HEK293T (cell line): ENCODE results near the gene RHNO1.
"Not testable (repeated sequence)": the region's sequence is repeated elsewhere in the genome, so short reads cannot be mapped to it uniquely, and the experiment has no call there.

Source experiments
- CTCF ChIA-PET: fragments of 350-600 bp; formaldehyde crosslinking; extraction: SDS; loops from one replicate; lab custom pipeline; 2021; ENCODE audit warnings: antibody characterized with exemption, inconsistent platforms; lab: Yijun Ruan, JAX
- POLR2A ChIA-PET: fragments of 350-600 bp; formaldehyde crosslinking; extraction: SDS; loops from one replicate; lab custom pipeline; 2020; ENCODE audit warnings: antibody characterized with exemption, inconsistent platforms; lab: Yijun Ruan, JAX
- DNase-seq: peaks from one replicate; pipeline ENCODE4 v3.0.0; 2012; ENCODE audit warnings: mixed read lengths; ENCODE audit errors: extremely low spot score
- ARNT ChIP-seq: fragments of 450-650 bp; IDR thresholded peaks from 2 replicates; pipeline ENCODE4 v1.6.1; 2017; ENCODE audit warnings: mild to moderate bottlenecking
- BHLHE40 ChIP-seq: fragments of 450-650 bp; IDR thresholded peaks from 2 replicates; pipeline ENCODE4 v1.6.1; 2016; ENCODE audit warnings: mild to moderate bottlenecking, moderate library complexity, borderline replicate concordance
- CTBP1 ChIP-seq: fragments of 450-650 bp; IDR thresholded peaks from 2 replicates; pipeline ENCODE4 v1.6.1; 2016; ENCODE audit warnings: borderline replicate concordance
- ELF4 ChIP-seq: fragments of 450-650 bp; IDR thresholded peaks from 2 replicates; pipeline ENCODE4 v1.6.1; 2017; ENCODE audit warnings: antibody characterized with exemption
- FOXA1 ChIP-seq: fragments of 450-650 bp; IDR thresholded peaks from 2 replicates; pipeline ENCODE4 v1.6.1; 2016; ENCODE audit warnings: mild to moderate bottlenecking
- FOXK2 ChIP-seq: fragments of 450-650 bp; IDR thresholded peaks from 2 replicates; pipeline ENCODE4 v1.6.1; 2016; ENCODE audit warnings: mild to moderate bottlenecking
- FOXM1 ChIP-seq: fragments of 450-650 bp; IDR thresholded peaks from 2 replicates; pipeline ENCODE4 v1.6.1; 2017; ENCODE audit warnings: mild to moderate bottlenecking, borderline replicate concordance
- HDGF ChIP-seq: fragments of 450-650 bp; IDR thresholded peaks from 2 replicates; pipeline ENCODE4 v1.6.1; 2017; ENCODE audit warnings: antibody characterized with exemption, borderline replicate concordance
- L3MBTL2 ChIP-seq: fragments of 450-650 bp; conservative IDR thresholded peaks from 2 replicates; pipeline ENCODE4 v1.6.1; 2016; ENCODE audit warnings: mild to moderate bottlenecking
- LEF1 ChIP-seq: fragments of 450-650 bp; IDR thresholded peaks from 2 replicates; pipeline ENCODE4 v1.6.1; 2017; ENCODE audit warnings: mild to moderate bottlenecking, borderline replicate concordance
- NFRKB ChIP-seq: fragments of 450-650 bp; IDR thresholded peaks from 2 replicates; pipeline ENCODE4 v1.6.1; 2016; ENCODE audit warnings: mild to moderate bottlenecking, moderate library complexity
- PKNOX1 ChIP-seq: fragments of 450-650 bp; IDR thresholded peaks from 2 replicates; pipeline ENCODE4 v1.6.1; 2016
- SP1 ChIP-seq: fragments of 450-650 bp; IDR thresholded peaks from 2 replicates; pipeline ENCODE4 v1.6.1; 2017
- SUZ12 ChIP-seq: fragments of 450-650 bp; IDR thresholded peaks from 2 replicates; pipeline ENCODE4 v1.6.1; 2016; ENCODE audit warnings: mild to moderate bottlenecking
- TARDBP ChIP-seq: fragments of 450-650 bp; IDR thresholded peaks from 2 replicates; pipeline ENCODE4 v1.6.1; 2016
- ZNF384 ChIP-seq: fragments of 450-650 bp; IDR thresholded peaks from 2 replicates; pipeline ENCODE4 v1.6.1; 2016

RHNO1 gene

GRCh38 chr12:2864198-2864597, 12.8 kb upstream of the RHNO1 start:
- no peak for DNase-seq
- POLR2A ChIA-PET = interaction anchor here (2.0 kb wide), 1 partner anchor 13 kb away, joined by 10 read pairs; the partner anchor contains the start of genes FOXM1 and RHNO1
- TF ChIP-seq SUZ12 = no peak
- no peak for TF ChIP-seq ARNT
- no peak for TF ChIP-seq FOXA1
- no peak for TF ChIP-seq L3MBTL2
- CTCF ChIA-PET = interaction anchor here (0.8 to 1.3 kb wide), 2 partner anchors 10 to 11 kb away, joined by 4 read pairs; no protein-coding TSS in a partner anchor

- CTCF ChIA-PET, DNase-seq, POLR2A ChIA-PET: not testable (repeated sequence)
Measured at GRCh38 chr12:2868986-2869632, 7.9 kb upstream of the RHNO1 start.

GRCh38 chr12:2876431-2877046, 484 bp upstream of the RHNO1 start:
- CTCF ChIA-PET = interaction anchor here (1.4 kb wide), 1 partner anchor 8 kb away, joined by 8 read pairs; no protein-coding TSS in a partner anchor
- POLR2A ChIA-PET = interaction anchor here (0.6 to 2.7 kb wide), 11 partner anchors 8 to 129 kb away, joined by 3 to 23 read pairs (median 4); partner anchors contain the start of gene TULP3
- DNase-seq = peak; percentile 44
- no peak for TF ChIP-seq FOXM1
- TF ChIP-seq PKNOX1 = no peak
- TF ChIP-seq NFRKB = no peak
- no peak for TF ChIP-seq ELF4
- no peak for TF ChIP-seq HDGF
- no peak for TF ChIP-seq LEF1
- TF ChIP-seq FOXK2 = no peak
- TF ChIP-seq L3MBTL2 = no peak
- no peak for TF ChIP-seq CTBP1
- no peak for TF ChIP-seq BHLHE40
- TF ChIP-seq TARDBP = no peak
- TF ChIP-seq SP1 = no peak
- TF ChIP-seq ARNT = no peak

- ChIA-PET CTCF (interaction anchor here (0.6 to 1.4 kb wide), 2 partner anchors 7 to 82 kb away, joined by 3 to 8 read pairs; no protein-coding TSS in a partner anchor), POLR2A (interaction anchor here (0.8 to 2.7 kb wide), 2 partner anchors 9 to 13 kb away, joined by 3 to 23 read pairs; partner anchors contain the start of gene TULP3)
Measured at GRCh38 chr12:2877953-2878732, 1.1 kb downstream of the RHNO1 start.

DNA sequence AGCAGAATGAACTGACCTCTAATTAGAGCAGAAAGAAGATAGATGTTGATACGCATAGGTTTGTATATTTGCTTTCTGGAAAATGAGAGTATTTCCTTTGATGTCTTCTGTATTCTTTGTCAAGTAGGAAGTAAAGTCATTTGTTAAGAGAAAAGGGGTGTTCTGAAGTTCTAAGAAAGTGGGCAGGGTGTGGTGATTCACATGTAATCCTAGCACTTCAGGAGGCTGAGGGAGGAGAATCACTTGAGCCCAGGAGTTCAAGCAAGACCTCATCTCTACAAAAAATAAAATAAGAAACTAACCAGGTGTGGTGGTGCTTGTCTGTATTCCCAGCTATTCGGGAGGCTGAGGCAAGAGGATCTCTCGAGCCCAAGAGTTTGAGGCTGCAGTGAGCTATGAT, 2.8 kb downstream of the RHNO1 start:
- ChIA-PET POLR2A (interaction anchor here (1.0 to 1.7 kb wide), 3 partner anchors 11 to 85 kb away, joined by 3 to 7 read pairs (median 5); partner anchors contain the start of genes FKBP4 and TULP3), CTCF (no interaction called here)
- DNase-seq = no peak
- TF ChIP-seq SUZ12 = no peak
- no peak for TF ChIP-seq TARDBP
- TF ChIP-seq HDGF = no peak
- no peak for TF ChIP-seq NFRKB
- TF ChIP-seq ELF4 = no peak
- no peak for TF ChIP-seq ZNF384
- TF ChIP-seq FOXK2 = no peak
- no peak for TF ChIP-seq PKNOX1
- TF ChIP-seq CTBP1 = no peak

More at GRCh38 chr12:2877953-2878732, 1.1 kb downstream of the RHNO1 start:
- TF ChIP-seq PKNOX1 (peak; percentile 64), BHLHE40 (no peak)
- no peak for DNase-seq

GRCh38 chr12:2884810-2885209, 7.8 kb downstream of the RHNO1 start:
- ChIA-PET POLR2A (interaction anchor here (1.5 kb wide), 1 partner anchor 8 kb away, joined by 9 read pairs; the partner anchor contains the start of genes FOXM1 and RHNO1), CTCF (interaction anchor here (0.9 to 2.4 kb wide), 7 partner anchors 8 to 157 kb away, joined by 3 to 15 read pairs (median 7); partner anchors contain the start of genes FOXM1 and RHNO1)
- TF ChIP-seq CTBP1 (no peak), SP1 (no peak), HDGF (no peak), FOXA1 (no peak), PKNOX1 (no peak), FOXM1 (no peak), ELF4 (no peak), ZNF384 (no peak), SUZ12 (no peak), FOXK2 (no peak), BHLHE40 (no peak), NFRKB (no peak), ARNT (no peak), L3MBTL2 (no peak), LEF1 (no peak), TARDBP (no peak)
- no peak for DNase-seq
